ENCODE measurements around the gene FEM1A.
"Not testable (repeated sequence)": the region's sequence is repeated elsewhere in the genome, so short reads cannot be mapped to it uniquely, and the experiment has no call there.

Gene FEM1A

DNA sequence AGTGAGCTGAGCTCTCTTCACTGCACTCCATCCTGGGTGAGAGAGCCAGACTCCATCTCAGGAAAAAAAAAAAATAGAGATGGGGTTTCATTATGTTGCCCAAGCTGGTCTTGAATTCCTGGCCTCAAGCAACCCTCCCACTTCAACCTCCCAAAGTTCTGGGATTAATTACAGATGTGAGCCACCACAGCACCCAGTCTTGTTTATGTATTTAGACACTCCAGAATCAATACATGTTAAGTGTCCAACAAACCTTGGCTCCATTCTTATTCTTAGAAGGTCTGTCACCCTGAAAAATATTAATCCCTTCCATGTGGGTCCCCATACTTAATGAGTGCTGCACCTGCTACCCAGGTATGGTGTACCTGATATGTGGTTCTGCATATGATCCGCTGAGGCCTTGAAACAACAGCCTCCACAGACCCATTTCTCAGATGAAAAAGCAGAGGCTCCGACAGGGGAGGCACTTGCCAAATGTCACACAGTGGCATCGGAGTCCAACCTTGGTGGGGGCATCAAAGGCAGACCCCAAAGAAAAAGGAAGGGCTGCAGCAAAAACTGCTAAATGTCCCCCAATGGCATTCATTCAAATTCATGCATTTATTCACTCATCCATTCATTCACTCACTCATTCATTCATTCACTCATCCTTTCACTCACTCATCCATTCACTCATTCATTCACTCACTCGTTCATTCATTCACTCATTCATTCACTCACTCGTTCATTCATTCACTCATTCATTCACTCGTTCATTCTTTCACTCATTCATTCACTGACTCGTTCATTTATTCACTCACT lies 23.3 kb downstream of the FEM1A start:
- DNase-seq (ENCODE audit: low read depth), result no peak

DNA sequence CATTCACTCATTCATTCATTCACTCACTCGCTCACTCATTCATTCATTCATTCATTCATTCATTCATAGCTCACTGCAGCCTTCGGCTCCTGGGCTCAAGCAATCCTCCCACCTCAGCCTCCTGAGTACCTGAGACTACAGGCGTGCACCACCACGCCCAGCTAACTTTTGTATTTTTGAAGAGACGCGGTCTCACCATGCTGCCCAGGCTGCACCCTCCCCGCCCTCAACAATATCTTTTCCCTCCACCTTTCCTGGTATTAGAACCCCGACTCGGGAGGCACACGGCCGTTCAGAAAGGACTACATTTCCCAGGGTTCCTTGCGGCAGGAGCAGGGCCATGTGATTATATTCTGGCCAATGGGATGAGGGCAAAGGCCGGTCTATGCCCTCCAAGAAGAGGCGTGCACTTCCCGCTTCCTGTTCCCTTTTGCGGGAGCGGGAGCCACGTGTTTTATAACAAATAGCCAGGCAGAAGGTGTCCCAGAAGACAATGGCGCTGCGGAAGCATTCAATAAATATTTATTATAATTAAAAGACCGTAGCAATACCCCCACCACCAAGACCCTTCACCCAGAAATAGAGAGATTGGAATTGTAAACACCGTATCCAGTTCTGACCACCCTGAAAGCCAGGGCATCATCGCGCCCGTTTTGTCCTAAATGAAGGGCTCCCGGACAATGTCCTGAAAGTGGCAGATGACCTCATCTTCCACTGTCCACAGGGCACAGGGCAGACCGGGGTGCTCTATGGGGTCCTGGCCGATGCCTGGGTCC lies 24.1 kb downstream of the FEM1A start:
- peak; percentile 68 for DNase-seq (ENCODE audit: low read depth)

DNA sequence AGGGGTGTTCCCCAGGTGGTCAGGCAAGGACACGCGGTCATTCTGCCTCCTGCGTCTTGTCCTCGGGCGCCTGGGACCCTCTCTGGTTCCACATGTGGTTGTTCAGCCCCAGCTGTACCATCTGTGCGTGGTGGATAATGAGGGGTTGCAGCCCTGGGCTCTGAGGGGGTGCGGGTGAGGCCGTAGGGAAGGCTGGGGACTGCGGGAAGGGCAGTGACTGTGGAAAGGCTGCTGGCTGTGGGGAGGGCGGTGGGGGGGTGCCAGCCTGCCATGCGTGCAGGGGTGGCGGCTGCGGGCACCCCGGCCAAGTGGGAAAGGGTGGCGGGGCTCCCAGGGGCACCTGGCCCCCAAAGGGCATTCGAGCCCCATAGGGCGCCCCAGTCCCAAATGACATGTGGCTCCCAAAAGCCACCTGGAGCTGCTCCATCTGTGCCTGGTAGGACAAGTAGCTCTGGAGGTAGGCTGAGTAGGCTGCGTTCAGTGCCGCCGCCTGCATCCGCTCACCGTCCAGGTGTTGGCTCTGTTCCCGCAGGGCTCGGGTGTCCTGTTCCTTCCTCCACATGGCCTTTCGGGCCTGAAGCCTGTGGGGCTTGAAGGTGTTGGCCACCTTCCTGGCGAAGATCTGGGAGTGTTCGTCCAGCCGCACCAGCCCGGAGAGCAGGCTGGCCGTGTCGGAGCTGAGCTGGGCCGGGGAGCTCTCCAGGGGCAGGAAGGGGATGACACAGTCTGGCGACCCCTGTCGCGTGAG lies 24.8 kb downstream of the FEM1A start:
- no peak for DNase-seq (ENCODE audit: low read depth)

DNA sequence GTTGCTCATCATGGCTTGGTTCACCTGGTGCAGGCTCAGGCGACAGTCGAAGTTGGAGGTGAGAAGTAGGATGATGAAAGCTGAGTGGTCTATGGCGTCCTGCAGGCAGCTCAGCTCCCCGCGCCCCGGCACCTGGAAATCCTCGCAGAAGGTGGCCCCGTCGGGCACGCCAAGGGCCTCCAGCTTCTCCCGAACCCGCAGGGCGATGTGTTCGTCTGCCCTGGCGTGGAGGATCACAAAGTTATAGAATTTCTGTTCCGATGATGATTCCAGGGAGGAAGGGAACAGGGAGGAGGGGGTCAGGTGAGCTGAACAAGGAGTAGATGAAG lies 25.4 kb downstream of the FEM1A start:
- DNase-seq (ENCODE audit: low read depth), result no peak

DNA sequence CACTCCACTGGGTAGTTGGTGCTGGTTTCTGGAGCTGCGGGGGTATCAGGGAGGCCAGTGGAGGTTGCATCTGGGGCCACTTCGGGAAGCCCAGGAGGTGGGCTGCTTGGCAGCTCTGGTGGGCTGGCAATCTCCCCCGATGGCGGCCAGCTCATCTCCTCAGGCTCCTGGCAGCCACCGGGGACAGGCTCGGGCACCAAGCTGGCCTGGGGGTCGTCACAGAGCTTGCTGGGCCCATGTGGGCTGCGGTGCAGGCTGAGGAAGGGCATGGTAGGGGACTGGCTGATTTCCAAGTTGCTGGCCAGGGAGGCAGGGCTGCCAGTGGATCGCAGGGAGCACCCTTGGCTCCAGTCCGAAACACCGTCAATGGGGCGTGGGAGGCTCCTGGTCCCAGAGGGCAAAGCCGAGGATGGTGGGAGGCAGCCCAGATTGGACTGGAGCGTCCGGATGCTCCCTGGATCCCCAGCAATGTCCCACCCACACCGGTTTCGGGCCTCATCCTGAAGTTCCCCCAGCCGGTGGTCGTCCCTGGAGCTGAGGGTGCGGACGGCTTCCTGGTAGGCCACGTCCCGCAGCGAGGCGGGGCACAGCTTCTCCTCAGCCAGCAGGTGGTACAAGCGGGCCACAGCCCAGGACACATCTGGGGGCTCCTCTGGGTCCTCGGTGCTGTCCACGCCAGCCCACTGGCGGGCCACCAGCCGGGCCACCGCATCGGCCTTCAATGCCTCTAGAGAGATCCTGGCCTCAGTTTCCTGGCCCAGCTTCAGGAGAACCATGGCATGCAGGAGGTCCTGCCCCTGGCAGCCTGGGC lies 26.1 kb downstream of the FEM1A start:
- DNase-seq (ENCODE audit: low read depth), result no peak

DNA sequence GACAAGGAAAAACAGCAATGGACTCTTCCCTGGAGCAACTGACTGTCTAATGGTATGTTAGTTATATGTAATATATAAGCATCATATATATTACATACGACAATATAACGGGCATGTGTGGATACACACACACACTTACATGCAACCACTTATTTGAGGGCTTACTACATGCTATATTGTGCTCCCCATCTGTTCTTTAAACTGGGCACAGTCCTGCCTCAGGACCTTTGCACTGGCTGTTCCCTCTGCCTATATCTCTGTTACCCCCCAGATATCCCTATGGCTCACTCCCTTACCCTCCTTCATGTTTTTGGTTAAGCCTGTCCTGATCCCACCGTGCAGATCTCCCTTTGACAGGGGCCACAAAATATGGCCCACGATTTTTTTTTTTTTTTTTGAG lies 29.7 kb downstream of the FEM1A start:
- DNase-seq (ENCODE audit: low read depth), result no peak

DNA sequence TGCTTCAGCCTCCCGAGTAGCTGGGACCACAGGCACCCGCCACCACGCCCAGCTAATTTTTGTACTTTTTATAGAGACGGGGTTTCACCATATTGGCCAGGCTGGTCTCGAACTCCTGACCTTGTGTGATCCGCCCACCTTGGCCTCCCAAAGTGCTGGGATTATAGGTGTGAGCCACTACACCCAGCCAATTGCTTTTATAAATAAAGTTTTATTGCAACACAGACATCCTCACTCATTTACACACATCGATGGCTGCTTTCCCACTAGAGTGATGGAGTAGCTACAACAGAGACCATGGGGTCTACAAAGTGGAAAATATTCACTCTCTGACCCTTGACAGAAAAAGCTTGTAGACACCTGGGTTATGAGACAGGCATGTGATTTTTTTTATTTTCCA lies 30.8 kb downstream of the FEM1A start:
- not testable (repeated sequence) for DNase-seq (ENCODE audit: low read depth)

DNA sequence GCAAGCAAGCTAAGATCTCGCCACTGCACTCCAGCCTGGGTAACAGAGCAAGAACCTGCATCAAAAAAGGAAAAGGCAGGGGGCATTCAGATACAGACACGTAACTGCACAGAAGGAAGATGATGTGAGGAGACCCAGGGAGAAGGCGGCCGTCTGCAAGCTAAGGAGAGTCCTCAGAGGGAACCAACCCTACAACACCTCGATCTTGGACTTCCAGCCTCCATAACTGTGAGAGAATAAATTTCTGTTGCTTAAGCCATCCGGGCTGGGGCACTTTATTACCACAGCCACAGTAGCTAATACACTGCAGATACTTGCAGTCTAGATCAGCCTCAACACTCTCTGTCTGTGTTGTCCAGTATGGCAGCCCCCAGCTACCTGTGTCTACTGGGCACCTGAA lies 32.0 kb downstream of the FEM1A start:
- no peak for DNase-seq (ENCODE audit: low read depth)

DNA sequence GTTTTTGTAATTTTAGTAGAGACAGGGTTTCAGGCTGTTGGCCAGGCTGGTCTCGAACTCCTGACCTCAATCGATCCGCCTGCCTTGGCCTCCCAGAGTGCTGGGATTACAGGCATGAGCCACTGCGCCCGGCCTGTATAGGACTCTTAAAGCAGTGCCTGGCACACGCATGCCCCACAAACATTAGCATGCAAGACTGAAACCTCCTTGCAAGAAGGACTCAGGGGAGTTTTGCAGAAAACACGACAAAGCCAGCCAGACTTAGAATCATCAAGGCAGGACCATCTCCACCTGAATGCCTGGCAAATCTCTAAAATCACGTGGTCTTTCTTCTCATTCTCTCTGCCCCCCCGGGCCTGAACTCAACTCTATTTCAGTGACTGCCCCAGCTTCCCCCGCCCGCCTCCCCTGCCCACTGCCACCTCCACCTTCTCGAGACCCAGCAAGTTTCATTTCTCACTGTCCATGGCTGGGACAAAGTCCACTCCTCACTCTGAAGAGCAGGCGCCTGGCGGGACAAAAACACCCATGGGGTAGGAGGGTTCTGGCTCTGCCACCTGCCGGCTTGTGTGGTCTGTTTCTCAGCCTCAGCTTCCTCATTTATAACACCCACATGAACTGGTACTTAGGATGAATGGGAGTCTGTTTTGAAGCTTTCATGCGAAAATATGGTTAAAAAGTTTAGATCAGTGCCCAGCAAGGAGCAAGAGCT lies 37.6 kb downstream of the FEM1A start:
- DNase-seq (ENCODE audit: low read depth), result no peak

DNA sequence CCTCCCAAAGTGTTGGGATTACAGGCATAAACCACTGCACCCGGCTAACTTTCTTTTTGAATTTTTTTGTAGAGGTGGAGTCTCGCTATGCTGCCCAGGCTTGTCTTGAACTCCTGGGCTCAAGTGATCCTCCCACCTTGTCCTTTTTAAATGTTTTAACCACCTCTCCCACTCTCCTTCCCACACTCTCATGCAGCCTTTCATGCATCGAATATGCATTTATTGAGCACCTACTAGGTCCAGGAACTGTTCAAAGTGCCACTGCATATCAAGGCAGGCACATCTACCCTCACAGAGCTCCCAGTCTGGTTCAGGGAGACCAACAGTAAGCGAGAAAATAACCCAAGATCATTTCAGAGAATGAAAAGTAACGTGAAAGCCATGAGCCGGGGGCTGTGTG lies 38.8 kb downstream of the FEM1A start:
- DNase-seq (ENCODE audit: low read depth), result no peak

DNA sequence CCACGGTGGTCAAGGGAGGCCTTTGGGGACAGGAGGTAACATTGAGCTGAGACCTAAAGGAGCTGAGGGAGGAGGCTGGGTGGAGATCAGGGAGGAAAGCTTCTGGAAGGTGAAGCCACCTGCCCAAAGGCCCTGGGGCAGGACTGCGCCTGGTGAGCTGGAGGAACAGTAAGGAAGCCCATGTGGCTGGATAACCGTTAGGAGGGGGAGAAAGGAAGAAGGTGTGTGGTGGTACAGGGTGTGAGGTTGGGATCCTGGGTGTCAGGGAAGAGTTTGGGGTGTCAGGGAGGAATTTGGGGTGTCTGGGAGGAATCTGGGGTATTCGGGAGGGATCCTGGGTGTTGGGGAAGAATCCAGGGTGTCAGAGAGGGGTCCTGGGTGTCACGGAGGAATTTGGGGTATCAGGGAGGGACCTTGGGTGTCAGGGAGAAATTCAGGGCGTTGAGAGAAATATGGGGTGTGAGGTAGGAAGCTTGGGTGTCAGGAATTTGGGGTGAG lies 39.3 kb downstream of the FEM1A start:
- no peak for DNase-seq (ENCODE audit: low read depth)

DNA sequence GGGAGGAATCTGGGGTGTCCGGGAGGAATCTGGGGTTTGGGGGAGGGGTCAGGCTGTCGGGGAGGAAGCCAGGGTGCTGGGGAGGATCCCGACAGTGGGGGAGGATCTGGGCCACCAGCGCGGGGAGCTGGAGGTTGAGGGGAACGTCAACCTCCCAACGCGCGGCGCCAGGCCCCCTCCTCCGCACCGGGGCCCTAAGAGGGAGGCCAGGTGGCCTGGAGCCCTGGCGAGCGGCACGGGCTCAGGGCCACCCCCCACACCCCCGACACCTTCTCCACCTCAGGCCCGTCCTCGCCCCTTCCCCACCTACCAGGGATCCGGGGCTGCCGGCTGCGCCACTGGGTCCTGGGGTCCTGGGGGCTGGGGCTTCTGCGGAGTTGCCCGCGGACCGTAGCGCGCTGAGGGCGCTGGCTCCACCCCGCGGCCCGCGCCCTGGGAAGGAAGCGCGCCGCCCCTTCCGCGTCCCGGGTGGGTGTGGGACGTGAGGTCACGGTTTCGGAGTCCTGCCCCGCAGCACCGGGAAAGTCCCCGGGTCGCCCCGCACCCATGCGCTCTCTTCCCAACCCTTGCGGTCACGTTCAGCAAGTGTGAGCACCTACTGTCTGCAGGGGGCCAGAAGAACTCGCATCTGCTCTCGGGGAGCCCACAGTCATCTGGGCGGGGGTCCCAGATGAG lies 39.9 kb downstream of the FEM1A start, which contains the start of gene TICAM1:
TICAM1 (minus strand) TSS at position 409 of the 675 bp plus-strand sequence. CDS start 13,335 bp downstream, outside the sequence.
- peak; percentile 74 for DNase-seq (ENCODE audit: low read depth)

DNA sequence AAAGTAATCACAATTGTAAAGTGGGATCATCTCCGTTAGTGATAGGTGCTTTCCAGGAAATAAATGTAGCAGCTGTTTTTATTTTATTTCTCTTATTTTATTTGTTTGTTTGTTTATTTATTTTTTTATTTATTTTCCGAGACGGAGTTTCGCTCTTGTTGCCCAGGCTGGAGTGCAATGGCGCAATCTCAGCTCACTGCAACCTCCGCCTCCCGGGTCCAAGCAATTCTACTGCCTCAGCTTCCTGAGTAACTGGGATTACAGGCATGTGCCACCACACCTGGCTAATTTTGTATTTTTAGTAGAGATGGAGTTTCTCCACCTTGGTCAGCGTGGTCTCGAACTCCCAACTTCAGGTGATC lies 40.4 kb downstream of the FEM1A start:
- not testable (repeated sequence) for DNase-seq (ENCODE audit: low read depth)

DNA sequence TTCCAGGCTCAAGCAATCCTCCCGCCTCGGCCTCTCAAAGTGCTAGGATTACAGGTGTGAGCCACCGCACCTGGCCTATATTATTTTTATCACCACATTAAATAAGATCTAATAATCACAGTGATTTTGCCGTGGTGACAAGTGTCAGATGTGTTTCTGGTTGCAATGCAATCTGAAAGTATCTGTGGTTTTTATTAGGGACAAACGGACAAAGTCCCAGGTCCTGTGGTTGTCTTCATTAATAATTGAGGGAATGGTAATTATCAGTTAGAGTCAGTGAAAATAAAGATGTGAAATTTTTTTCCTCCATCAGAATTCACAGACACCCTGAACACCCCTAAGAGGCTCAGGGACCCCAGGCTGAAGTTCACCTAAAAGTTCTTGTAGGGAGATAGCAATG lies 41.2 kb downstream of the FEM1A start:
- DNase-seq (ENCODE audit: low read depth), result no peak

DNA sequence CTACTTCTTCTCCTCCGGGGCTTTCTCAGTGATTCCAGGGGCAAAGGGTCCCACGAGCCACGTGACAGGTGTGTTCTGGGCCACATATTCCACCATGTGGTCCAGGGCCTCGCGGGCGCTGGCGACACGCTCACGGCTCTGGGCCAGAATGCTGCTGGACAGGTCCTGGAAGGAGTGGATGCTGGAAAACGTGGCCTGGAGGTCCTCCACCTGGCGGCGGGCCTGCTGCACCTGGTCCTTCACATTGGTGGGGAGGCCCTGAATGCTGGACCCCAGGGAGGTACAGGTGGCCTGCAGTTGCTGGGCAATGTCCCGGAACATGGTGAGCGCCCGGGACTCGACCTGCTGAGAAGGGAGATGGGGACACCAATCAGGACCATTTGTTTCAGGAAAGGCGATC lies 47.7 kb downstream of the FEM1A start:
- no peak for DNase-seq (ENCODE audit: low read depth)

DNA sequence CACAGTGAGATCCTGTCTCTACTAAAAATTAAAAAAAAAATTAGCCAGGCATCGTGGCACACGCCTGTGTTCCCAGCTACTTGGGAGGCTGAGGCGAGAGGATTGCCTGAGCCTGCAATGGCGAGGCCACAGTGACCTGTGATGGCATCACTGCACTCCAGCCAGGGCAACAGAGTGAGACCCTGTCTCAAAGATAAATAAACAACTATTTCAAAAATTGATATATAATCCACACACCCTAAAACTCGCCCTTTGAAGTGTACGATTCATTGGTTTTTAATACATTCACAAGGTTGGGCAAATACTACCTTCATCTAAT lies 52.1 kb downstream of the FEM1A start:
- no peak for DNase-seq (ENCODE audit: low read depth)

DNA sequence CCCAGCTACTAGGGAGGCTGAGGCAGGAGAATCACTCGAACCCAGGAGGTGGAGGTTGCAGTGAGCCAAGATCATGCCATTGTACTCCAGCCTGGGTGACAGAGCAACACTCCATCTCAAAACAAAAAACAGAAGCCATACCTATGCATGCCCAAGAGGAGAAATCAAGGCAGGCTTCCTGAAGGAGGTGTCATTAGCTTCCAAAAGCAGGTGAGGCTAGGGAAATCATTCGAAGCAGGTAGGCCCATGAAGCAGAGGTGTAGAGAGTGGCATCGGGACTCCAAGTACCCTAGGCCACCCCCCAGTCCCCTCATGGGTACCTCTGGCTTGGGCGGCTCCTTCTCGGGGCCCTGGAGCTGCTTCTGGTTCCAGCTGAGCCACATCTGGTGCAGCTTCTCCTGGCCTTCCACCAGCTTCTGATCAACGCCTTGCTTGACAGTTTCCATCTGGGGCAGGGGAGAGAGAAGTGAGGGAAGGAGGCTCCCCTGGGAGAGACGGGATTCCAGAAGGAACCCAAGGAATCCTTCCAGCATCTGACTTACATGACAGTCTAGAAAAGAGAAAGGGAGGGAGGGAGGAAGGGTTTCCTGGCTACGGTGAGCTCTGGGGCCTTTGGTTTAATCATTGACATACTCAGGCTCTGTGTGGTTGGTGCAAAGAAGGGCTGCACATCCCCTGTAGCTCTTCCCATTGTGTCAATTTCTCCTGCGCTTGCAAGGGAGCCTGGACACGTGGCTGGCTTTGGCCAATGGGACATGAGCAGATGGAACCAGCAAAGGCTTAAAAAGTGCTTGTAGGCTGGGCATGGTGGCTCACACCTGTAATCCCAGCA lies 53.0 kb downstream of the FEM1A start:
- DNase-seq (ENCODE audit: low read depth), result no peak

DNA sequence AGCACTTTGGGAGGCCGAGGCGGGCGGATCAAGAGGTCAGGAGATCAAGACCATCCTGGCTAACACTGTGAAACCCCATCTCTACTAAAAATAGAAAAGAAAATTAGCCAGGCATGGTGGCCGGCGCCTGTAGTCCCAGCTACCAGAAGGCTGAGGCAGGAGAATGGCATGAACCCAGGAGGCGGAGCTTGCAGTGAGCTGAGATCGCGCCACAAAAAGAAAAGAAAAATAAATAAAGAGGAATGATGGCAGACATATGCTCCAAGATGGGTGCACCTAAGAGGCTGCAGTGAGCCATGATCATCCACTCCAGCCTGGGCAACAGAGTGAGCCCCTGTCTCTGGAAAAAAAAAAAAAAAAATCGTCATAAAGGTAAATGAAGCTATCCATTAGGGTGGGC lies 54.4 kb downstream of the FEM1A start:
- not testable (repeated sequence) for DNase-seq (ENCODE audit: low read depth)

DNA sequence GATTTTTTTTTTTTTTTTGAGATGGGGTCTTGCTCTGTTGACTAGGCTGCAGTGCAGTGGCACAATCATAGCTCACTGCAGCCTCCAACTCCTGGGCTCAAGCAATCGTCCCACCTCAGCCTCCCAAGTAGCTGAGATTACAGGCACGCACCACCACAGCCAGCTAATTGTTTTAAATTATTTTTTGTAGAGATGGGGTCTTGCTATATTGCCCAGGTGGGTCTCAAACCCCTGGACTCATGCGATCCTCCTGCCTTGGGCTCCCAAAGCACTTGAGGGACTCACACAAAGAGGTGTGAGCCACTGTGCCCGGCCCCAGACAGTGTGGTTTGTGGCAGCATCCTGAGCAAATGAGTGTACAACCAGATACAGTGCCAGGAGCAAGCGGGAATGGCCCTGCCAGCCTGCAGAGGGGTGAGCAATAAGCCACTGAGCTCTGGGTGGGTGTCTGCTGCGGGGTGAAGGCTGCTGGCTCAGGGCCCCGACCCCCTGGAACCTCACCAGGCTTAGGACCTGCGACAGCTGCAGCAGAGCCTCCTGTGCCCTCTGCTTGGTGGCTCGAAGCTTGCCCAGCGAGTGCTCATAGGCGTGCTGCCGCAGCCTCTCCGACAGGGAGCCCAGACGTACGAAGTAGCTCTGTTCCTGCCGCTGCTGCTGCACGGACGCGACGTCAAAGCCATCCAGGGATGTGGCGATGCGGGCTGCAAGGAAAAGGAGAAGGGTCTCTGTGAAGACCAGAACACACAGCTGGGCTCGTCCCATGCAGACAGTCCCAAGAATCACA lies 55.8 kb downstream of the FEM1A start:
- no peak for DNase-seq (ENCODE audit: low read depth)

Measured in T follicular helper cell (primary cell).